GM21825 (cell line): ENCODE results near the gene PRDM10.

Experiments used
- ATAC-seq: cut with Tn5 transposase; IDR thresholded peaks from one replicate; pipeline ENCODE4 v1.9.1; 2021; ENCODE audit warnings: mild to moderate bottlenecking, moderate library complexity; ENCODE audit not compliant: unreplicated experiment

The PRDM10 gene

DNA sequence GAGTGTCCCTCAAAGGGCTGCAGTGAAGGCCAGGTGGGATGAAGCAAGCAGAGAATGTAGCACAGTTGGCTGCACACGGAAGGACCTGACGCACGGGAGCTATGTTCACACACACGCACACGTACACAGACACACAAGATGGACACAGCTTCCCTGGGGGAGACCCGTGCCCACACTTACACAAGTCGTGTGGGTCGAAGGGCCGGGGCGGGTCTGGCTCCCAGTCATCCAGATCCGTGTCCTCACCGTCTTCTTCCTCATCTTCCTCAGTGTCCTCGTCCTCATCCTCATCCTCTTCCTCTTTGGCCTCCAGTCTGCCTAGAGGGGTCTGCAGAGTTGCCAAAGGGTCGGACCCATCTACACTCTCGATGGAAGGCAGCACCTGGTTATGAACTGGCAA is 55.7 kb downstream of the PRDM10 start:
- no peak for ATAC-seq

DNA sequence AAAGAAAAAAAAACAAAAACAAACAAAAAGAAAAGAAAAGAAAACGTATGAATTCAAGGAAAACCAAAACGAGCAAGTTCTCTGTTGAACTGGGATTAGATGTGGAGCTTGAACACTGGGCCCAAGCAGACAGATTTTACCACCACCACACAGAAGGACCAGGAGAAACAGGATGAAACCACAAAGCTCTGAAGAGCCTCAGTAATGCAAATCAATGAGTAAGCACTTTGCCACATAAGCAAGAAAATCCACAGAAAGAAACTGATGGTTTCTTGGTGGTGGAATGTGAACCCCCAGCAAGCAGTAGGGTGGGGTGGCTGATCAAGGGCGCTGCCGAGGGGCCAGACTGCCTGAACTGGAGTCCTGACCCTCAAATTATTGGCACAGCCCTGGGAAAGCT is 56.4 kb downstream of the PRDM10 start:
- no peak for ATAC-seq

DNA sequence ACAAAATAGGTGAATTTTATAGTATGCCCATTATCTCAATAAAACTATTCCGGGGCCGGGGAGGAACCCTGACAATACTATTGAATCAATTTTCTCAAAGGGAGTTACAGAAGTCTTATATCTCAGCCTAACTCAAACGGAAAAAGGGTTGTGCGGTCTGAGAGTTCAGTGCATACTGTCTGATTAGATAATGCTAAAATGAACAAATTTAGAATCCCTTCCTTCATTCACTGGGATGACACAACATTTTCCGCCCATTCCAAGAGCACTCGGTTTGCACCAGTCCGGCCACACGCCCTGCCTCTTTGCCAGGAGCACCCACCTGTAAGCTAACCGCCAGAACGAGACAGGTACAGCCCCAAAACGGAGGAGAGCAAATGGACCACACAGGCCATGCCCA is 57.3 kb downstream of the PRDM10 start:
- no peak for ATAC-seq

DNA sequence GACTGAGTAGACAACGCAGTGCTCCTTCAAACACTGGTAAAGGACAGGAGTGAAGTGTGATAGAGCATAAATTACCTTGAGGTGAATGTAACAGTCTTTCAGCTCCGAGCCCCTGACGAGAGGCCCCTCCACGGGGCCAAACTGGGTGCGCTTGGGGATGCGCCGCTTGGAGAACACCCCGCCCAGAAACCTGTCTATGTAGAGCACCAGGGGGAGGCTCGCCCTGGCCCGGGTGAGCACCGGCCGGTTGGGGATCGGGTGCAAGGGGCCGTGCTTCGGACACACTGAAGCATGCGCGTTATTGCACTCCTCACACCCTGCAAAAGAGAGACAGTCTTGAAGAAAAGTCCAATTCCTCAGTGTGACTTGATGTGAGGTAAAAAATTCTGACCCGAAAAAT is 57.9 kb downstream of the PRDM10 start:
- no peak for ATAC-seq

DNA sequence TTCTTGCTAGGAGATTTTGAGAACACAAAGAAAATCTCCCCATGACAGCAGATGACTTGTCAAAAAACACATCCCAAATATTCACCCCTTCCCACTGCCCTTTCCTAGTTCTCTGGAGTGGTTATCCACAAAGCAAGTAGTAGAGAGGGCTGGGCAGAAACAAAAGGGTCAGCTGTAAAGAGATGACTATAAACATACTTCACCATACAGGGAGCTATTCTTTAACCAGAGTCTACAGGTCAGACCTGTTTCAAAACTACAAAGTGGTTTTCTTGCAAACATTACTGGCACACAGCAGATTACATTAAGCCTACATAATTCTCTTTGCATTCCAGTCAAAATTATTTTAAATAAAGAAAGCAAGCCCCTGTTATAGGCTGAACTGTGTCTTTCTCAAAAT is 59.6 kb downstream of the PRDM10 start:
- no peak for ATAC-seq

DNA sequence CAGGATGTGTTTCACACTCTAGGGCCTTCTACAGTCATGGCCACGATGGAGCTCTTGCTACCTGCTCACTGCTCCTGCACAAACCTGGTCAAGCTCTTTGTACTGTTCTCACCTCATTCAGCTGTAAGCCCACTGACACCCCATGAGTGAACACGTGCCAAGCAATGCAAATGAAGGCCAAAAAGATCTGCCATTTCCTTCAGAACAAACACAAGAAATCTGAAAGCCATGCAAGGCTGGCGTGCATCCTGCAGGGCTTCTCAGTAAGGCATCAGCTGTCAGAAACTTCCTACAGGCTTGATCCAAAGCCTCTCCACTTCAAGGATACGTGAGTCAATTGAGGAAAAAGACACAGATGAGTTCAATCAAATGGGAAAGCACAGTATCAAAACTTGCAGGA is 63.1 kb downstream of the PRDM10 start:
- ATAC-seq = no peak

DNA sequence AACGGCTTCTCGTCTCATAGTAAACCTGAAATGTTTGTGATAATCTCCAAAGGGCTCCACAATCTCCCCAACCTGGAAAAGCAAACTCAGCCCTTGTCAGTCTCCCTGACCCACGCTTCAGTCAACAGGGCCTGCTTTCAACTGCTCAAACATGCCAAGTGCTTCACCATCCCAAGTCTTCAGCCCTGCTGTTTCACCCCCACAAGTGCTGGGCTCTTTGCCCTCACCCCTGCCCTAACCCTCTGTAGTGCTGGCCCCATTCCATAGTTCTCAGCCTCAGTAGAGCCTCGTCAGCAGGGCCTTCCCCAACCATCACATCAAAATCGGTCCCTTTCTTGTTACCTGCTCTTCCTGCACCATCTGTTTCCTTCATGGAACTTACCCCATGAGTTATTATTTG is 63.9 kb downstream of the PRDM10 start:
- ATAC-seq = no peak

DNA sequence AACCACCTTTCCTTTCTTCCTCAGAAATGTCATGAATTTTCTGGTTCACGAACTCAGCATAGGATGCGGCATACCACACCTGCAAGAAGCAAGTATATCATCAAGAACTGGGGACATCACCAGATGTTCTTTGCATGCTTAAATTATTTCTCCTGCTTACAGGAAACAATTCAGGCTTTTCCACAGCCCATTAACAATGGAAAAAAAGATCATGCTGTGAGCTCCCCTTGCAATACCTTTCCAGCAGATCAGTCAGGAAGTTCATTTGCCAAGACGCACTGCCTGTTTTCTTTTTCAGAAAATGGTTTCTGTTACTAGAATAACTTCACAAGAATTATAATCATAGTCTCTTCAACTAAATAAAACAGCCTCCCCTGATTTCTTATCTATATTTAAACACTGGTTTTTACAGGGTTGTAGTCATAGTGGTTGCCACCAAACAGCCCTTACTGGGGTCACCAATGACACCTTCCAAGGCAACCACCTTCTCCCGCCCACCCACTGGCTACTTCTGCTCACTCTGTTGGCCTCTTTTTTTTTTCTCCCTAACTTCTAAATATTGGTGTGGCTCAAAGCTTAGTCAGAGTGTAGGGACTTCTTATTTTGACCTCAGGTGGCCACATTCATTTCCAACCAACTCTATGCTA is 64.9 kb downstream of the PRDM10 start:
- ATAC-seq = no peak

DNA sequence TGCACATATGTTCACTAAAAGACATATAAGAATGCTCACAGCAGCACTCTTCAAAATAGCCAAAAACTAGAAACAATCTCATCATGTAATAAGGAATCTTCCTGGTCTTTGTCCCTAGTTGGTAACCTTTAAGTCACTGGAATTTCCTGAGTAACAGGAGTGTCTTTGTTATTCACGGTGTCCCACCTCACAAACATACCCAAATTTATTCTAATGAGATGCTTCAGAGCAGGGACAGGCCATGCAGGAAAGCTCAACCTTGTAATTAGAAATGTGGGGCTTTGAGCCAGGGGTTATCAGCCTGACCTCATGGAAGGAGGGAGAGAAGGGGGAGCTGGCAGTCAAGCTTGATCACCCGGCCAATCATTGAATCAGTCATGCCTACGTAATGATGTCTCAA is 66.9 kb downstream of the PRDM10 start:
- no peak for ATAC-seq

DNA sequence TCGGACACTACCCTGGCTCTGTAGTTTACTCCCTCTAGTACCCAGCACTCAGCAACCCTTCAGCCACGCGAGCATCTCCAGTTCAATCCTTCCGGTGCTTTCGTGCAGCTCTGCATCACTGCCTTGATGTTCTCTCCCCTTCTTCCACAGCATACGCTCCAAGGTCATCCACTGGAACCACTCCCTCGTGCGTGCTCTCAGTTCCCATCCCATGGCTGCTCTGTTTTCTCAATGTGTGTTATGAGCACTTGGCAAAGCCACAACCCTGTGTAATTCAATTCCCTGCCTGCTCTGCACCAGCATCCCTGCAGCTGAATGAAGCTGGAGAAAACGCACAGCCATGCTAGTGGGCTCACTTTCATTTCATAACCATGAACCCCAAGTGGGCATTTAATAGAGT is 68.7 kb downstream of the PRDM10 start:
- no peak for ATAC-seq

DNA sequence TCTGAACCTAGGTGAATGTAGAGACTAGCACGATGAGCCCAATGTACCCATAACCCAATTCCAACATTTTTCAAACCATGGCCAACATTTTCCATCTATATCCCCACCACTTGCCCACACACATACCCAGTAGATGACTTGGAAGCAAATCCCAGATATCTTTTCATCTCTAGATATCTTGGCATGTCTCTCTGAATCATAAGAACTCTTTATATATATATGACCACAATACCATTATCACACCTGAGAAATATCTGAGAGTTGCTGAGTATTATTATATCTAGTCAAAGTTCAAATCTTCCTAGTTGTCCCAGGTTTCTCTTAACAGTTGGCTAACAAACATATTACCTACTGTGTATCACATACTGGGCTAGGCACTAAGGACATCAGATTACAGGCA is 69.4 kb downstream of the PRDM10 start:
- ATAC-seq = no peak

DNA sequence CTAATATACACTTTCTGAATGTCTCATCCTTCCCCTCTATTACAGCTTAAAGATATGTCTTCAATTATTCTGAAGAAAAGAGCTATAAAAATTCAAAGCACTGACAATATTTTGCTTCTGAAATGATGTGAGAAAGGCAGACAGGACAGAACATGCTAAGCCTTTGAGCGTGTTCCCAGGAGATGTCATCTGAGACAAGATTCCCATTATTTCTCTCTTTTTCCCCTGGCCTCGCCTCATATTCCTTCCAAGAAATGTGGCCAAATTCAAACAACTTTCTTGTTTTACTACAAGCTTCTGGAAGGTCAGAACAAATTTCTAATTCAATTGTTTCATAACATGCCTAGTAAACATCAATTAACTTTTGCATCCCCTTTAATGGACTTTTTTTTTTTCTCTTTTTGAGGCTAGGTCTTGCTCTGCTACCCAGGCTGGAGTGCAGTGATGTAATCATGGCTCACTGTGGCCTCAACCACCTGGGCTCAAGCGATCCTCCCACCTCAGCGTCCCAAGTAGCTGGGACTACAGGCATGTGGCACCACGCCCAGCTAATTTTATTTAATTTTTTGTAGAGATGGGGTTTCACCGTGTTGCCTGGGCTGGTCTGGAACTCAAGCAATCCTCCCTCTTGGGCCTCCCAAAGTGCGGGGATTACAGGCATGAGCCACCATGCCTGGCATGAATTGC is 70.1 kb downstream of the PRDM10 start:
- ATAC-seq = no peak

DNA sequence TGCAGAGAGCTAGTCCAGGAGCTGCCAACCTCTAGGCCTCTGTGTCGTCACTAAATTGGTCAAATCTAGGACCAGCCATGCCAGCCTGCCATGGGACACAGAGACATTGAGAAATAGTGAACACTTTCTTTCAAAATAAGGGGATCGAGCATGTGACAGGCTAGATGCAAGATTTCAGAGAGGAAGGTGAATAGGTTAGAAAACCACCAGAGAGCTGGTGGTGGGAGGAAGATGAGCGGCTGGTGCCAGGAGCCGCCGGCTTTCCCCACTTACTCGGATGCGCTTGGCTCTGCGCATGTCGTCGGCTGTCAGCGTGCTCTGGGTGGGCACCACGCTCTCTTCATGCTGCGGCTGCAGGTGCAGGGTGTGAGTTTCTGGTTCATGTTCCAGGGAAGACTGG is 71.9 kb downstream of the PRDM10 start:
- ATAC-seq = no peak

DNA sequence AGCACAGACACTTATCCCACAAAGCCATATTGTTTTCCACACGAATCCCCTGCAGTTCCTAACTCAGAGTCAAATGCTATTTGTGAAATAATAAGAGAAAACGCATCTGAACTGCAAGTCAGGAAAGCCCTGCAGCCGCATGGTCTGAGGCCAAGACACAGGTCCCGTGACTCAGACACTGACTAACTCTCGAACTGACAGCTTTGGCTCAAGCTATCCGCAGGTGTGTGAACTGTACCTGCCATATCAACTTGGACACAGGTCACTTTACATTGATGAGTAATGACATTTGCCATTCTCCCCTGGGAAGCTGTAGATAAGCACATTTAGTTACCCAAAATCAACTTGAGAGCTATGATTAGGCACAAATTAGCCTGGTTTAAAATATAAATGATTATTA is 72.3 kb downstream of the PRDM10 start:
- ATAC-seq = no peak

DNA sequence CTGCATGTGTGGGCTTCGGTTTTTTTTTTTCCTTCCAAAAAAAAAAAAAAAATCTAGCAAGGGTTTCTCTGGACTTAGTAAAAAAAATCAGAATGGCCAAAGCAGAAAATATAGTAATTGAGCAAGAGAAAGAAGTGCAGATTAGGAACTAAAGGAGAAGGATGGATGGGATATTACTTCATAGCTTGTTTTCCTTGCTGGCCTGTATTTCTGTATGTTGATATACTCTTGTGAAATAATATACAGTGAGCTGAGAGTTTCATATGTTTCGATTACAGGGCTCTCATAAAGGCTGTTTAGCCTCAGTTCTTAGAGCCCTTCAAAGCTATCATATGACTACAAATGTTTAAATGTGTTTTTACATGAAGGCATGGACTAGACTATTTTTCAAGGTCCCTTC is 72.9 kb downstream of the PRDM10 start:
- ATAC-seq = no peak

DNA sequence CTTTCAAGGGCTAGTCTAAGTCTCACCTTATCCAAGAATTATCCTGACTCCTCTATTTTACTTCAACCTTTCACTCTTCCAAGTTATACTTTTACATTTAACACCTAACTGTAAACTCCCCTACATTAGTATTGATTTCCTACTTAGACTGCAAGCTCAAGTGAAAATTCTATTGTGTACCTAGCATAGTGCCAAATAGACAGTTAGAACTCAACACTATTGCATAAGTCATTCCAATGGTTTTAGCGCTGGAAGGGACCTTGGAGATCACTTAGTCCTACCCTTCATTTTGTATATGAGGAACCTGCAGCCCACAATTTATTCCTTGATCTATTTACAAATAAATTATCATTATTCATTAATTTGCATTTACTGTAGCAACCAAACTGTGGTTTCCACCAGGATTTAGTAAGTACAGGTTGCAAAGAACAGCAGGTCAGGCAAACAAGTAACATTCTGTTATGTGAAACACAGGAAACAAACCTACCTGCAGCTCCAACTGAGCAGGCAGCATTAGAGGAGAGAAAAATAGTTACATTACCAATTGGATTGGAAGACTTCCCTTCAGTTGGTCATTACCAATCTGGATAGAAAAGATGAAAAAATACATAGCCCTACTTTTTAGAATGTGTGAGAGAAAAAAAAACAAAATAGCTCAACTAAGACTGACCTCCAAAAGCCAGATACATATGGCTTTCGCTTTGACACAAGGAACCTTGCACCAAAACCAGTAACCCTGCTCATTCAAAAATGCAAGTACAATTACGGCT is 73.5 kb downstream of the PRDM10 start:
- ATAC-seq = no peak

DNA sequence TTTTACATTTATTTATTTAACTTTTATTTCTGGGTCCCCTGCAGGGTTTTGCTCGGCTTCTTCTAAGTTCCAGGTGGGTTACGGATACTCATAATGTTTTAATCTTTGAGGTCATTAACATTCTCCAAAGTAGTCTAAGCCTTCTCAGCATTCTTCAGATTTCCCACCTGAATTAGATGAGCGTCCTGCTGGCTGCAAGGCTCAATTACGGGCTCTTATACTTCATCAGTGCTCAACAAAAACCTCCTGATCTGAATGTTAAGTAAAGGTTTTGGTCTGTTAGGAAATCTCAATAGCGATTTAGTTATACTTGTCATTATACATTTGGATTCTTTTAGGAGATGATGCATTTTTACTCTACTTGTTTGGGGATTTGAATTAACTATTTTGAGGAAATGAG is 80.0 kb downstream of the PRDM10 start:
- no peak for ATAC-seq

DNA sequence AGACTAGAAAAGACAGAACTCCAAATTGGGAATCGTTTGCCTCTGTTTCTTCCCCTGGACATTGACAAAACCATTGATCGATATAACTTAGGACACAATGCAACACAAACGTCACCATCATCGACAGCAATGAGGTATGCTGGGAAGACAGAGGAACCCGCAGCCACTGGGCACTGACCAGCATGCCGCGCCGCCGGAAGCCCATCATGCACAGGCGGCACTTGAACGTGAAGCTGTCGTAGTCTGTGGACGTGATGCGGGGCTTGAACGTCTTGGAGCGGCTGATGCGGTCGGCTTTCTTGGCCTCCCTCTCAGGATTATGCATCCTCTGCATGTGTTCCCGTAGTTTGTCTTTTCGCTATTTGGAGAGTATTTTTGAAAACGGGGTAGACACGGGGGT is 84.3 kb downstream of the PRDM10 start:
- no peak for ATAC-seq

DNA sequence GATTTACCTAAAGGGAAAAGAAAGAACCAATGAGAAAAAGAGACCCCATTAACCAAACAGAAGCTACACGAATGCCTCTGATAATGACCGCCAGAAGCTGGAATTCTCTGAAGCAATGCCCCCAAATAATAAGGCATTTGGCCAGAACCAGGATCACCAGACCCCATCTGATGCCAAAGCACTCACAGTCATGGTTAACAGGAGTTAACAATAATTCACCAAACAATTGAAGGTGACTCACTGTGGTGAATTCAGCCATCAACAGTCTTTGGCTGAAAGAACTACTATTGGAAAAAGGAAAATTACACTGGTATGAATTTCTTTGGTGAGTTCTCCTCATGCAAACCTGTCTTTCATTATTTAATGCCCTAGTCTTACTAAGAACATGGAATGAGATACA is 85.4 kb downstream of the PRDM10 start:
- ATAC-seq = no peak

DNA sequence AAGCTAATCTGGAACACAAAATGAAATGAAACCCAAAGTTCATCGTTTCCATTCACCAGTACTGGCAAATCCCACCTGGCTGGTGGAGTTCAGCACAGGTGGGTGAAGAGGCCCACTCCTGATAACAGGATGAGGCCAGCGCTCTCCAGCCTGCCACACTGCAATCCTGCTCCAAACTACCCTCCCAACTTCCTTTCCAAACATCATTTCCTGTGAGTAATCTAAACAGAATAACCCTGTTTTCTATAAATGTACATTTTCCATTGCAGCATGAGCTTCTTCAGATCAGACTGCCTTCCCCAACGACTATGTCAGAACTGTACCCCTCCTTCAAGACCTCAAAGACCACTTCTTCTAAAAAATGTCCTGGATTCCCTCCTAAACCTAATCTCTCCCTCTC is 91.3 kb downstream of the PRDM10 start:
- ATAC-seq = no peak

DNA sequence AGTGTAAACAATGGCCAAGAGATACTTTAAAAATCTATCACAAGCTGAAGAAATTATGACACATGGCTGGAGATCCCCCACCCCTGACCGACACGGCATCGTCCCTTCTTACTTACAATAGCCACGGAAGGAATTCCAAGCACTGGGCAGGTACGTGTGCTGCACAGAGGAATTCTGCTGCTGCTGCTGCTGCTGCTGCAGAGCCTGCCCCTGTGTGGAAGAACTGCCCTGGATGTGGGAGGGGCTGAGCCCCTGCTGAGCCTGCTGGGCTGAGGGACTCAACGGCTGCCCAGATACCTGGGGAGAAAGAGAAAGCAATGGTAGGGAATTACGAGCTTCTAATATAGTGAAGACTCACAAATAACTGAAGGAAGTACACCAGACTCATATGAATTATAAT is 92.3 kb downstream of the PRDM10 start:
- ATAC-seq = no peak

DNA sequence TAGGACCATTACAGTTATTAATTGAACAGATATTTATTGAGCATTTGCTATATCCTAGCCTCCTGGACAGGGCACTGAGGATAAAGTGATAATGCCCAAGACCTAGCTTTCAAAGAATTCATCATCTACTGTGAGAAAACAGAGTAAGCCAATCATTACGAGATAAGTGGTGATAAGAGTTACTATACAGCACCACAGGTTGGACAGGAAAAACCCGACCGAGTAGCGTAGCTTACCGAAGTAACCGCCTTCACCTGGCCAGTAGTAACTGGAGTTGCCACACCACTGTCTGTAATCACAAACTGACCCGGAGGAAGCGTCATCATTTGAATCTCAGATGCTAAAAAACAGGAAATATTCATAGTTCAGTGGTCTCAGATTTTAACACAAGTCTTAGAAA is 97.2 kb downstream of the PRDM10 start:
- no peak for ATAC-seq
